ENCODE results near the gene CACNA1A.
"Not testable (repeated sequence)": the region's sequence is repeated elsewhere in the genome, so short reads cannot be mapped to it uniquely, and the experiment has no call there.

Gene CACNA1A

GRCh38 chr19:13506471-13506820 lies at the start of gene CACNA1A:
TSS of gene CACNA1A (minus strand) at chr19:13506479. CDS start at chr19:13506224, 255 bp downstream.
- no peak for DNase-seq

DNA sequence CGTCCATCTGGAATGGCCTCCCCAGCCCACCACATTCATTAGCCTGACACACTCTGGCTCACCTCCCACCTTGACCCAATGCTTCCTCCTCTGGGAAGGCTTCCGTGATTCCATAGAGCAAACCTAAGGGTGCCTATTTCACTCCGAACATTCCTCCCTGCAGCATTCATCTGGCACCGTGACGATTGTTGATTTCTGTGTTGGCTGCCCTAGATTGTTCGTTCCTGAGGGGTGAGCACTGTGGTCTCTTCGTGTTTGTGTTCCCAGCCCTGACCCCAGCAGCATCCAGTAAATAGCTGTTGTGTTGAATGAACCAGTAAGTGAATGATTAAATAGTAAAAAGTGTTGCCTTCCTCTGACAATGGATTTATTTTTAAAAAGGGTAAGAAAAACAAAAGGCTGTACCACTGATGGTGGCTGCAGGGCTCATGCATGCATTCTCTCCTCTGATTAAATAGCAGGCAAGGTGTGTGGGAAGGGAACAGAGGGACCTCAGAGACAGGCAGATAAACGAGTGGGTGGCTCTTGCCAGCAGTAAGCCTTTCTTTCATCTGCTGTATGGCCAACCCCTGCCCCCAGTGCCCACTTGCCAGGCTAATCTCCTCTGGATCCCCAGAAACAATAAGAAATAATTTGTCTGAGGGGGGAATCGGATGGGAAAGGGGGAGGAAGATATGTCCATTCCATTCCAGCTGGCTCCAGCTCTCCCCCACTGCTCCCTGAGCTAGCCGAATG lies 48.4 kb upstream of the CACNA1A start:
- no peak for DNase-seq

GRCh38 chr19:13553880-13554400 lies 47.7 kb upstream of the CACNA1A start:
- DNase-seq = no peak

- no peak for DNase-seq
These were observed 41.9 kb upstream of the CACNA1A start for GRCh38 chr19:13548131-13548530.

DNA sequence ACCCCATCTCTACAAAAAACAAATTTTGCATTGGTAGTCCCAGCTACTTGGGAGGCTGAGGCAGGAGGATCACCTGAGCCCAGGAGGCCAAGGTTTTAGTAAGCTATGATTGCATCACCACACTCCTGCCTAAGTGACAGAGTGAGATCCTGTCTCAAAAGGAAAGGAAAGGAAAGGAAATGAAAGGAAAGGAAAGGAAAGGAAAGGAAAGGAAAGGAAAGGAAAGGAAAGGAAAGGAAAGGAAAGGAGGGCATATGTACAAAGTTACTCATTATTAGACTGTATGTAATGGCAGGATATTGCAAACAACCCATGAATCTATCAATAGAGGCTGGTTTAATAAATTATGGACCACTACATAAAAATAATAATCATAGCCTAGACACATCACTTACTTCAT lies 40.8 kb upstream of the CACNA1A start:
- DNase-seq = no peak

DNA sequence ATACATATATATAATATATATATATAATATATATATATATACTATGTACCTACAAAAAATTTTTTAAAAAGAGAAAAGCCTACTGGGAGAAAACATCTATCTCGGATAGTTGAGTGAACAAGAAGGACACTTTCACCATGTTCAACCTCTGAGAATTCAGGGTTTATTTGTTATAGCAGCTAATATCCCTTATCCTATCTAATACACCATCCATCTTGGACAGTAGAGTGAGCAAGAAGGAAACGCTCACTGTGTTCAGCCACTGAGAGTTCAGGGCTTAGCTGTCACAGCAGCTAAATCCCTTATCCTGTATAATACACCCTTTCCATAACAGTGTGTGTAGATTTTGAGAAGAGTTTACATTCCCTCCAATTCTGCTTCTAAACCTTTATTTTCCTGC lies 38.1 kb upstream of the CACNA1A start:
- DNase-seq = no peak

- DNase-seq = no peak
These were observed 35.3 kb upstream of the CACNA1A start for GRCh38 chr19:13541554-13541953.

GRCh38 chr19:13539332-13539731 lies 33.1 kb upstream of the CACNA1A start:
- no peak for DNase-seq

- no peak for DNase-seq
These were observed 32.4 kb upstream of the CACNA1A start for GRCh38 chr19:13538601-13539253.

GRCh38 chr19:13537454-13537853 lies 31.2 kb upstream of the CACNA1A start:
- DNase-seq = no peak

GRCh38 chr19:13530720-13531119 lies 24.4 kb upstream of the CACNA1A start:
- no peak for DNase-seq

GRCh38 chr19:13529721-13530120 lies 23.4 kb upstream of the CACNA1A start:
- DNase-seq = not testable (repeated sequence)

DNA sequence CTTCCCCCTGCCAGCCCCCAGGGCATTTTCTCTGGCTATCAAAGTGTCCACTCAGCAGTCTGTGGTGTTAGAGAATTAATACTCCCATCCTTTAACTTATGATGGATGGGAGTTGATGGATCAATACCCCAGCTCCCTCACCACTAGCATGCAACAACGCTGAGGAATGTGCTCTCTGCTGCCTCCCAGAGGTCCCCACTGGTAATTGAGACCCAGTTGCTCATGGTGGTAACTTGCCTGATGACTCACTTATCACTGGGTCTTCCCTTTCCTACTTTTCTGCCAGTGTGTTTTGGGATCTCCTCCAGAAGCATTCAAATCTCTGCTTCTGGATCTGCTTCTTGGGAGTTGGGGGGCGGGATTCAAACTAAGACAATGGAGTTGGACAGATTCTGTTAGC lies 20.3 kb upstream of the CACNA1A start:
- DNase-seq = peak; percentile 74

DNA sequence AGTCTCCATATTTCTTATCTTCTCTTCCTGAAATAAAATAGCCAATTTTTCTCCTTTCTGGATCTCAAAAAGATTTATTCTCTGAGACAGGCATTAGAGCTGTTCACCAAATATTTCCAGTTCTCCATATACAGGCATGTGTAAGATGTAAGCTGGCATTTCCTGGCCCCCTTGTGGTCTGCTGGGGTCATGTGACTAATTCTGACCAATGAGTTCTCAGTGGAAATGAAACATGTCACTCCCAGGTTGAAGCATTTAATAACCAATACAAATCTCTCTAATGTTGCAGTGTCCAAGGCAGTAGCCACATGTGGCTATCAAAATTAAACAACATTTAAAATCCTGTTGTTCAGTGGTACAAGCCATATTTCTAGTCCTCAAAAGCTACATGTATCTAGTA lies 14.8 kb upstream of the CACNA1A start:
- no peak for DNase-seq

GRCh38 chr19:13511947-13512346 lies 5.7 kb upstream of the CACNA1A start:
- DNase-seq = no peak

- no peak for DNase-seq
These were observed 853 bp upstream of the CACNA1A start for GRCh38 chr19:13507053-13507611.

DNA sequence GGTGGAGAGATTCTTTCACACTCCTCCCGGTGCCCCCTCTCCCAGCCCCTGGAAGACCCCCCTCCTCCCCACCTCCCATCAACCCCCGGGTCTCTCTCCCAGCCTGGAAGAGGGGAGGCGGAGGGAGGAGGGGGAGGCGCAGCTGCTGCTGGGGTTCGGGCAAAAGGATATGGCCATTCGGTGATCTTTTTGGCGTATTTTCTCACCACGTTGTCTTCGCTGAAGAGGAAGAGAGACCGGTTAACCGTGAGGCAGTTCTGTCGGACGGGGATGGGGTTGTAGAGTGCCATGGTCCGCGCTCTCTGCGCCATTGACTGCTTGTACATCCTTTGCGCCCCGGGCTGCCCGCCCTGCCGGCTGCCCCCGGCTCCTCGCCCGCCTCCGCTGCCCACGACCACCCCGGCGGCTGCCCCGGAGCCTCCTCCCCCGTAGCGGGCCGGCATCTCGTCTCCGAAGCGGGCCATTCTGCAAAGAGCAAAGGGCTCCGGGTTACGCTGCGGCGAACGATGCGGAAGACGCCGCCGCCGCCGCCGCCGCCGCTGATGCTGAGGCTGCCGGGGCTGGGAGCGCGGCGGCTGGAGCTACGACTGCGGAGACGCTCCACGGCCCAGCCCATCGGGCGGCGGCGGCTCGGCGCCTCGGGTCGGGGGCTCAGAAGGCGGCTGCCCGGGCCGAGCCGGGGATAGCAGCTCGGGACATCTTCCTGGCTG lies 363 bp downstream of the CACNA1A start:
- DNase-seq = peak; percentile 69

DNA sequence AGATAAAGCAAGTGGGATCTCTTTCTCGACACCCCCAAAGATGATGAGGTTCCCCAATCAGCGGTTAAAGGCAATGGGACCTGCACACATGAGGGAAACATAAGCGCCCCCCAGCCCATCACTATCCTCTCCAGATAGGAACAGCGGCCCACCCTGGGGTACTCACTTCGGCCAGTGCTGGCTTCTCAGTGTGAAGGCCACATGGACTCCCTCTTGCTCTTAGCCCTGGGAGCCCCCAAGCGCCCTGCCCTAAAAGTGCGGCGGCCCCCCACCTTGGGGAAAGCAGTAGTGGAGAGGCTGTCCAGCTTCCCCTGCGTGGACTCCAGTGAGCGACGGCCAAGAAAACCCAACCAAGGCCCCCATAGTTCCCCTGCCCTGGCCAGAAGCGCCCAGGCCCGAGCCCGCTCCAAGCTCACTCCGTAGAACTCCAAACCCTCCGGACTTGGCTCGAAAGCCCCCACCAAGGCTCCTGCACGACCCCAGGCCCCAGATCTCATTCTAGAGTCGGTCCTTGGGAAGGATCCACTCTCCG lies 1.0 kb downstream of the CACNA1A start:
- DNase-seq = no peak

GRCh38 chr19:13503570-13504235 lies 2.6 kb downstream of the CACNA1A start:
- no peak for DNase-seq

GRCh38 chr19:13502231-13502630 lies 4.0 kb downstream of the CACNA1A start:
- no peak for DNase-seq

GRCh38 chr19:13499692-13500091 lies 6.6 kb downstream of the CACNA1A start:
- DNase-seq = no peak

DNA sequence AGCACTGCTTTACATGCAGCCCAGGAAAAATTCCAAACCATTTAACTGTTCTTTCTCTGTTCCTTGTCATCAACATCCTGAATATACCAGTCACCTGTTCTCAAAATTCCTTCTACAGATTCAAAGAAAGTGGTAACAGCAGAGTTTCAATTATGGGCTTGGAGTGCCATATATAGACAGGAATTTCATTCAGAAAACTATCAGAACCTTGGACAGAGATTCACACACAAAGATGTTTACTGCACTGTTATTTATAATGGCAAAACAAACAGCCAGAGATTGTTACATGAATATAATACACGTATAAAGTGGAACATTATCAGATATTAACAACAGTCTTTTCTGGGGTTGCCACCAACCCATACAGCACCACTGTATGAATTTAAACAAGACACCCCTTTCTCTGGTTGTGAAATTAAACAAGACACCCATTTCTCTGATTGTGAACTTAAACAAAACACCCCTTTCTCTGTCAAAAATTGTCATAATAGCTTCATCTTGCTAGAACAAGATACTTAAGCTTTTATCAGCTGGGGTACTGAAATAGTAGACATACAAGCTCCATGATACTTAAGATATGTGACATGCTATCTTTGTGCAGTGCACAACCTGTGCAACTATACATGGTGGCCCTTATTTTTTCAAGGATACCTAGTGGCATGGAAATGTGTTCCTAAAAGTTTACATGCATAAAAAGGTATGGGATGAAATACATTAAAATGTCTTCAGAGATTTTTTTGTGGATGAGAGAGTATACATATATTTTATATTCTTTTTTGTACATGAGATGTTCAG lies 12.6 kb downstream of the CACNA1A start:
- DNase-seq = no peak
